ENCODE results near the gene NDUFB8.

The NDUFB8 gene

GRCh38 chr10:100544950-100545349 lies 15.3 kb upstream of the NDUFB8 start:
- H3K4me3 ChIP-seq (ENCODE audit: low read depth, low read length) = no peak overlapping the region
- no peak for TF ChIP-seq CTCF (conservative IDR thresholded peaks at IDR 0.05; ENCODE audit: low read depth, low read length)
- no peak for DNase-seq (ENCODE audit: low read depth)

- no peak for TF ChIP-seq CTCF (conservative IDR thresholded peaks at IDR 0.05; ENCODE audit: low read depth, low read length)
- no peak overlapping the region for H3K4me3 ChIP-seq (ENCODE audit: low read depth, low read length)
- no peak for DNase-seq (ENCODE audit: low read depth)
Observed at GRCh38 chr10:100537475-100537874, 7.8 kb upstream of the NDUFB8 start.

- TF ChIP-seq CTCF (conservative IDR thresholded peaks at IDR 0.05; ENCODE audit: low read depth, low read length) = peak; percentile 97
- peak within 1 kb of the TSS; percentile 83 for H3K4me3 ChIP-seq (ENCODE audit: low read depth, low read length)
- DNase-seq (ENCODE audit: low read depth) = peak; percentile 98
Observed at GRCh38 chr10:100535715-100536353, 6.2 kb upstream of the NDUFB8 start, which contains the start of gene HIF1AN. Gene HIF1AN, plus strand, starts transcription at chr10:100535943. Its CDS starts 16 bp downstream, at chr10:100535959.

GRCh38 chr10:100535338-100535714 lies 5.7 kb upstream of the NDUFB8 start:
- TF ChIP-seq CTCF (conservative IDR thresholded peaks at IDR 0.05; ENCODE audit: low read depth, low read length) = no peak
- H3K4me3 ChIP-seq (ENCODE audit: low read depth, low read length) = peak overlapping the region; percentile 83
- no peak for DNase-seq (ENCODE audit: low read depth)

- no peak overlapping the region for H3K4me3 ChIP-seq (ENCODE audit: low read depth, low read length)
- TF ChIP-seq CTCF (conservative IDR thresholded peaks at IDR 0.05; ENCODE audit: low read depth, low read length) = no peak
- DNase-seq (ENCODE audit: low read depth) = no peak
Observed at GRCh38 chr10:100534726-100535125, 5.1 kb upstream of the NDUFB8 start.

- TF ChIP-seq CTCF (conservative IDR thresholded peaks at IDR 0.05; ENCODE audit: low read depth, low read length) = no peak
- H3K4me3 ChIP-seq (ENCODE audit: low read depth, low read length) = no peak overlapping the region
- peak; percentile 53 for DNase-seq (ENCODE audit: low read depth)
Observed at GRCh38 chr10:100531761-100532160, 2.1 kb upstream of the NDUFB8 start.

GRCh38 chr10:100528921-100529474 lies 673 bp downstream of the NDUFB8 start:
- DNase-seq (ENCODE audit: low read depth) = no peak
- peak overlapping the region; percentile 81 for H3K4me3 ChIP-seq (ENCODE audit: low read depth, low read length)
- TF ChIP-seq CTCF (conservative IDR thresholded peaks at IDR 0.05; ENCODE audit: low read depth, low read length) = no peak

Data from choroid plexus epithelial cell (primary cell).